ENCODE data around the gene RNF43.

RNF43 gene

GRCh38 chr17:58417300-58418092, at the start of gene RNF43:
Gene RNF43, minus strand, starts transcription at chr17:58417534. Its CDS starts 1,957 bp downstream, at chr17:58415577.
- peak; percentile 97 for DNase-seq

GRCh38 chr17:58455491-58455890, 38.2 kb upstream of the RNF43 start:
- DNase-seq: no peak

- peak; percentile 7 for DNase-seq
Measured at GRCh38 chr17:58452738-58453137, 35.4 kb upstream of the RNF43 start.

- peak; percentile 61 for DNase-seq
Measured at GRCh38 chr17:58447039-58447975, 30.0 kb upstream of the RNF43 start.

- no peak for DNase-seq
Measured at GRCh38 chr17:58446086-58446485, 28.8 kb upstream of the RNF43 start.

GRCh38 chr17:58436805-58437239, 19.5 kb upstream of the RNF43 start:
- DNase-seq: peak; percentile 8

- no peak for DNase-seq
Measured at GRCh38 chr17:58436245-58436644, 18.9 kb upstream of the RNF43 start.

- DNase-seq: no peak
Measured at GRCh38 chr17:58432806-58433573, 15.7 kb upstream of the RNF43 start.

GRCh38 chr17:58427807-58428206, 10.5 kb upstream of the RNF43 start:
- no peak for DNase-seq

GRCh38 chr17:58421711-58422110, 4.4 kb upstream of the RNF43 start:
- no peak for DNase-seq

GRCh38 chr17:58420827-58421226, 3.5 kb upstream of the RNF43 start:
- DNase-seq: no peak

GRCh38 chr17:58416937-58417299, 416 bp downstream of the RNF43 start:
- DNase-seq: no peak

GRCh38 chr17:58416396-58416795, 938 bp downstream of the RNF43 start:
- no peak for DNase-seq

GRCh38 chr17:58415371-58416055, 1.8 kb downstream of the RNF43 start:
- DNase-seq: no peak

- no peak for DNase-seq
Measured at GRCh38 chr17:58414596-58414997, 2.7 kb downstream of the RNF43 start.

GRCh38 chr17:58413684-58414083, 3.6 kb downstream of the RNF43 start:
- DNase-seq: no peak

- no peak for DNase-seq
Measured at GRCh38 chr17:58412961-58413586, 4.3 kb downstream of the RNF43 start.

GRCh38 chr17:58412064-58412703, 5.2 kb downstream of the RNF43 start:
- DNase-seq: no peak

- DNase-seq: peak; percentile 50
Measured at GRCh38 chr17:58411408-58411894, 5.9 kb downstream of the RNF43 start.

- no peak for DNase-seq
Measured at GRCh38 chr17:58410714-58411407, 6.5 kb downstream of the RNF43 start.

- no peak for DNase-seq
Measured at GRCh38 chr17:58409432-58409831, 7.9 kb downstream of the RNF43 start.
